ENCODE results near the gene CDK19. TPM values are rescaled to one million over a fixed set of nuclear protein-coding genes. Genes with fewer than 3 reads are reported as not detected.
A peak's percentile ranks its signal among the peaks of the same experiment; 100 is the strongest.
"Not testable (repeated sequence)": the region's sequence is repeated elsewhere in the genome, so short reads cannot be mapped to it uniquely, and the experiment has no call there.

Gene CDK19
- total RNA-seq, 2 donors from 2014 or later = 18.3 to 39.8 TPM

GRCh38 chr6:110799655-110800054, 15.6 kb downstream of the CDK19 start:
- no peak overlapping the region for H3K27ac Mint-ChIP-seq
- ATAC-seq (replicated peaks) = no peak
- H3K9me3 Mint-ChIP-seq = peaks cover 4% of the 10 kb centered on the region
- no peaks in the 10 kb centered on the region for H3K27me3 Mint-ChIP-seq
- H3K36me3 Mint-ChIP-seq (ENCODE audit: low read depth) = no peaks in the 10 kb centered on the region
- H3K4me1 Mint-ChIP-seq = peaks cover 19% of the 10 kb centered on the region
- H3K4me3 Mint-ChIP-seq = no peak overlapping the region

DNA sequence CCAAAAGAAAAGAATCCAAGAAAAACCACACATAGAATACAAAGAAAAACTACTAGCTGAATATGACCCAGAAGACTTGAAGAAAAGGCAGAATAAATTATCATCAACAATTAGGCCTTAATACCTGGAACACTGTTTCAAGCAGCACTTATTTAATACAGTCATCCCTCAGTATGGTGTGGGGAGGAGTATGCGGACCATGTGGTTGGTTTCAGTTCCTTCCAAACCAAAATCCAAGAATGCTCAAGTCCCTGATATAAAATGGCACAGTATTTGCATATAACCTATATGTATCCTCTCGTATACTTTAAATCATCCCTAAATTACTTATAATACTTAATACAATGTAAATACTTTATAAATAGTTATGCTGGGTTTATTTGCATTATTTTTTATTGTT, 16.1 kb downstream of the CDK19 start:
- Mint-ChIP-seq H3K27me3 (no peaks in the 10 kb centered on the region), H3K4me3 (no peak overlapping the region), H3K36me3 (ENCODE audit: low read depth) (no peaks in the 10 kb centered on the region), H3K9me3 (peaks cover 4% of the 10 kb centered on the region), H3K4me1 (peaks cover 19% of the 10 kb centered on the region), H3K27ac (no peak overlapping the region)
- ATAC-seq (replicated peaks) = no peak

DNA sequence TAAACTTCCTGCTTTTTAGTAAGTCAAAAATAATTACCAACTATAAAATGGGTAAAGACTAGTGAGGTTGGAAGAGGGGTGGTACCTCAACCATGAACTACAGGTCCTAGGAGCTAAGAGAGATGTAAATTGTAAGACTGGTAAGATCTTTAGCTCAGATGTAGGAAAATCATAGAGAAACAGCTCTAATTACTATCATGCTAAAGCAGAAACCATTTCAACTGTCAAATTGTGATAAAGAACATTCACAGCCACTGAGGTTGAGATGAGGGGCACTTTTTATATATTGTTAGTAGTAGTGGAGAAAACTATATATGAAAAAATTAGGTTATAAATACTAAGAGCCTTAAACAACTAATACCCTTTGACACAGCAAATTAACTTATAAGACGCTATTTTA, 20.0 kb downstream of the CDK19 start:
- Mint-ChIP-seq H3K27me3 (no peaks in the 10 kb centered on the region), H3K4me1 (peaks cover 7% of the 10 kb centered on the region), H3K9me3 (no peaks in the 10 kb centered on the region), H3K36me3 (ENCODE audit: low read depth) (peaks cover 6% of the 10 kb centered on the region), H3K4me3 (no peak overlapping the region), H3K27ac (no peak overlapping the region)
- ATAC-seq (replicated peaks) = no peak

DNA sequence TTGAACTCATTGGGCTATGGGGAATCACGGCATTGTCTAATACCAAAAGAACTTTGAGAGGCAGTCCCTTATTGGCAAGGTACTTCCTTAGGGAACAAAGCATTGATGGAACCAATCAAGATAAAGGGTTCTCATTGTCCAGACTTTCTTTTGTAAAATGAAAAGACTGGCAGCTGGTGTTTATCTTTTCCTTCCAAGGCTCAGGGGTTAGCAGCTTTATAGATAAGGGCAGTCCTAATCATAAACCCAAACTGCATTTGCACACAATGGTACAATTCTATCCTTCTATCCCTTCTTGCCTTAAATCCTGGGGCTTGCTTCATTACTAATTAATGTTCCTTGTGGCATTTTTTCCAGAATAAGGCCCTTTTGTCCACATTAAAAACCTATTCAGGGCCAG, 28.6 kb downstream of the CDK19 start:
- Mint-ChIP-seq H3K4me3 (no peak overlapping the region), H3K9me3 (peaks cover 4% of the 10 kb centered on the region), H3K27ac (no peak overlapping the region), H3K4me1 (peaks cover 26% of the 10 kb centered on the region), H3K36me3 (ENCODE audit: low read depth) (no peaks in the 10 kb centered on the region), H3K27me3 (no peaks in the 10 kb centered on the region)
- no peak for ATAC-seq (replicated peaks)

GRCh38 chr6:110786271-110786670, 29.0 kb downstream of the CDK19 start:
- peaks cover 4% of the 10 kb centered on the region for H3K9me3 Mint-ChIP-seq
- ATAC-seq (replicated peaks) = no peak
- H3K27ac Mint-ChIP-seq = no peak overlapping the region
- H3K36me3 Mint-ChIP-seq (ENCODE audit: low read depth) = no peaks in the 10 kb centered on the region
- no peaks in the 10 kb centered on the region for H3K27me3 Mint-ChIP-seq
- H3K4me3 Mint-ChIP-seq = no peak overlapping the region
- H3K4me1 Mint-ChIP-seq = peaks cover 28% of the 10 kb centered on the region

DNA sequence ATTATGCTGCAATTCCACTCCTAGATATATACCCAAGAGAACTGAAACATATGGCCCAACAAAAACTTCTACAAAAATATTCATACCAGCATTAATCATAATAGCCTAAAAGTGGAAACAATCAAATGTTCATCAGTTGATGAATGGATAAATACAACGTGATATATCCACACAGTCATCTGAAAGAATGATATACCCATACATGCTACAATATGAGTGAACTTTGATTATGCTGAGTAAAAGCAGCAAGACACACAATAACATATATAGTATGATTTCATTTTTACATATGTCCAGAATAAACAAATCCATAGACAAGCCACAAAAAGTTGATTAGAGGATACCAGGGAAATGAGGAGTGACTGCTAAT, 30.7 kb downstream of the CDK19 start:
- H3K9me3 Mint-ChIP-seq = peaks cover 4% of the 10 kb centered on the region
- H3K27ac Mint-ChIP-seq = peak overlapping the region; percentile 43
- peak; percentile 66 for ATAC-seq (replicated peaks)
- no peaks in the 10 kb centered on the region for H3K27me3 Mint-ChIP-seq
- H3K36me3 Mint-ChIP-seq (ENCODE audit: low read depth) = no peaks in the 10 kb centered on the region
- H3K4me3 Mint-ChIP-seq = peak overlapping the region; percentile 36
- H3K4me1 Mint-ChIP-seq = peaks cover 32% of the 10 kb centered on the region

DNA sequence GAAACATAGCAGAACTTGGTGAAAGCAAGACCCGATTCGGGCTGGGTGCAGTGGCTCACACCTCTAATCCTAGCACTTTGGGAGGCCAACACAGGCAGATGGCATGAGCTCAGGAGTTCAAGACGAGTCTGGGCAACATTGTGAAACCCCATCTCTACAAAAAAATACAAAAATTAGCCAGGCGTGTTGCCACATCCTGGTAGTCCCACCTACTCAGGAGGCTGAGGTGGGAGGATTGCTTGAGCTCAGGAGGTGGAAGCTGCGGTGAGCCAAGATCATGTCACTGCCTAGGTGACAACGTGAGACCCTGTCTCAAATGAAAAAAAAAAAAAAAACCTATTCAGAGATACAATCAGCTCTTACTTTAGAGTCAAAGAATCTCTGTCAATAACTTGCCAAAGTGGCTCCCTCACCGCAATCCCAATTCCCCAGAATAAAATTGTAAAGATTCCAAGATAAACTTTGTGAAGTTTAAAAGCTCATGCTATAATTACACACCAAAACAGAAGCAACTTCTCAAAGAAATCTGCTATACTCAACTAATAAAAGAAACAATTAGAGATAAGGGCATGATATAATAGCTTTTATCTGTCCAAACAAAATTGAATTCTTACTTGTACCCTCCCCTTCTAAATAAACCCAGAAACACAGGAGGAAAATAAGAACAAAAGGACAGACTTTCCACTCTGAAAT, 33.6 kb downstream of the CDK19 start:
- no peaks in the 10 kb centered on the region for H3K27me3 Mint-ChIP-seq
- no peak overlapping the region for H3K27ac Mint-ChIP-seq
- no peaks in the 10 kb centered on the region for H3K9me3 Mint-ChIP-seq
- no peaks in the 10 kb centered on the region for H3K36me3 Mint-ChIP-seq (ENCODE audit: low read depth)
- peaks cover 39% of the 10 kb centered on the region for H3K4me1 Mint-ChIP-seq
- ATAC-seq (replicated peaks) = peak; percentile 13
- H3K4me3 Mint-ChIP-seq = no peak overlapping the region

- ATAC-seq (replicated peaks) = no peak
- Mint-ChIP-seq H3K4me3 (no peak overlapping the region), H3K36me3 (ENCODE audit: low read depth) (no peaks in the 10 kb centered on the region), H3K4me1 (peaks cover 20% of the 10 kb centered on the region), H3K27me3 (no peaks in the 10 kb centered on the region), H3K27ac (no peak overlapping the region), H3K9me3 (no peaks in the 10 kb centered on the region)
Observed at GRCh38 chr6:110778333-110778732, 36.9 kb downstream of the CDK19 start.

DNA sequence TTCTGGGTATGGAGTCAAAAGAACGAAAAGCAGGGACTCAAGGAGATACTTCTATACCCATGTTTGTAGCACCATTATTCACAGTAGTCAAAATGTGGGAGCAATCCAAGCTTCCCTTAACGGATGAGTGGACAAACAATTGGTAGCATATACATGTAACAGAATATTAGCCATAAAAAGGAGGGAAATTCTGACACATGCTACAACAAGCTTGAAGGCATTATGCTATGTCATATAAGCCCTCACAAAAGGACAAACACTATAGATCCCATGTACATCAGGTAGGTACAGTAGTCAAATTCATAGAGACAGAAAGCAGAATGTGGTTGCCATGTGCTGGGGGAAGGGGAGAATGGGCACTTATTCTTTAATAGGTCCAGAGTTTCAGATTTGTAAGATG, 37.6 kb downstream of the CDK19 start:
- no peaks in the 10 kb centered on the region for H3K36me3 Mint-ChIP-seq (ENCODE audit: low read depth)
- H3K4me3 Mint-ChIP-seq = no peak overlapping the region
- H3K4me1 Mint-ChIP-seq = peaks cover 20% of the 10 kb centered on the region
- H3K9me3 Mint-ChIP-seq = no peaks in the 10 kb centered on the region
- ATAC-seq (replicated peaks) = no peak
- H3K27ac Mint-ChIP-seq = no peak overlapping the region
- H3K27me3 Mint-ChIP-seq = no peaks in the 10 kb centered on the region

DNA sequence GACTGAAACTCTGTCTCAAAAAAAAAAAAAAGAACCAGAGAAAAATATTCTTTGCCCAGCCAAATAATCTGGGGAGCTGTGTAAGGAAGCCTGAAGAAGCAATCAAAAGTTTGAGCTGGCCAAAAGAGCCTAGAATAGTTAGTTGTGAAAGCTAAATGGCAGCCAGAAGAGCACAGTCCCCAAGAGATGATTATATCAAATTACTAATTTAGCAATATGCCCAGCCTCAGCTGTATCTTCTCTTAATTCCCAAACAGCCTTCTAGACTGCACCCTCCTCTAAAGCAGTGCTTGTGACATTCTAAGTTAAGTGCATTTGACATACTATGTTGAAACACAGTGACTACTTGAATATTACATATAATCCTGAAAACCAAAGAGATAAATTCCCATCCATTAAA, 38.9 kb downstream of the CDK19 start:
- no peak for ATAC-seq (replicated peaks)
- H3K27me3 Mint-ChIP-seq = no peaks in the 10 kb centered on the region
- H3K27ac Mint-ChIP-seq = no peak overlapping the region
- no peak overlapping the region for H3K4me3 Mint-ChIP-seq
- H3K4me1 Mint-ChIP-seq = peaks cover 13% of the 10 kb centered on the region
- H3K9me3 Mint-ChIP-seq = no peaks in the 10 kb centered on the region
- H3K36me3 Mint-ChIP-seq (ENCODE audit: low read depth) = peaks cover 8% of the 10 kb centered on the region

DNA sequence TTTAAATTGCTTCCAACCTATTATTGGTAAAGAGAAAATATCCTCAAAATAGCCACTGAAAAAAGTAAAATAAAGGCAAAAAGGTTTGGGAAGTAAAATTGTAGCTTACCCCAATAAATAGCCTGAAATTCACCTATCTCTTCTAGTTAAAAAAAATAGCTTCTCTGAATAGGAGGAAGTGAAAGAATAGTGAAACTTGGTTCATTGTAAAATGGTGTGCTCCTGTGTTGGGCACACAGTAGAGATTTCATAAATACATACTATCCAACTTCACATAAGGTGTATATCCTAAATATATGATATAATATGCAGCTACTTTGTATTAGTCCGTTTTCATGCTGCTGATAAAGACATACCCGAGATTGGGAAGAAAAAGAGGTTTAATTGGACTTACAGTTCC, 45.3 kb downstream of the CDK19 start:
- H3K9me3 Mint-ChIP-seq = no peaks in the 10 kb centered on the region
- peaks cover 28% of the 10 kb centered on the region for H3K36me3 Mint-ChIP-seq (ENCODE audit: low read depth)
- ATAC-seq (replicated peaks) = no peak
- H3K27ac Mint-ChIP-seq = no peak overlapping the region
- no peak overlapping the region for H3K4me3 Mint-ChIP-seq
- no peaks in the 10 kb centered on the region for H3K4me1 Mint-ChIP-seq
- H3K27me3 Mint-ChIP-seq = no peaks in the 10 kb centered on the region

GRCh38 chr6:110768057-110768456, 47.2 kb downstream of the CDK19 start:
- H3K9me3 Mint-ChIP-seq = no peaks in the 10 kb centered on the region
- no peak for ATAC-seq (replicated peaks)
- H3K4me3 Mint-ChIP-seq = no peak overlapping the region
- H3K27ac Mint-ChIP-seq = no peak overlapping the region
- no peaks in the 10 kb centered on the region for H3K27me3 Mint-ChIP-seq
- H3K4me1 Mint-ChIP-seq = no peaks in the 10 kb centered on the region
- peaks cover 28% of the 10 kb centered on the region for H3K36me3 Mint-ChIP-seq (ENCODE audit: low read depth)

GRCh38 chr6:110761371-110761770, 53.9 kb downstream of the CDK19 start:
- Mint-ChIP-seq H3K36me3 (ENCODE audit: low read depth) (peaks cover 9% of the 10 kb centered on the region), H3K9me3 (no peaks in the 10 kb centered on the region), H3K4me3 (no peak overlapping the region), H3K4me1 (peaks cover 5% of the 10 kb centered on the region), H3K27me3 (no peaks in the 10 kb centered on the region), H3K27ac (no peak overlapping the region)
- ATAC-seq (replicated peaks) = no peak

DNA sequence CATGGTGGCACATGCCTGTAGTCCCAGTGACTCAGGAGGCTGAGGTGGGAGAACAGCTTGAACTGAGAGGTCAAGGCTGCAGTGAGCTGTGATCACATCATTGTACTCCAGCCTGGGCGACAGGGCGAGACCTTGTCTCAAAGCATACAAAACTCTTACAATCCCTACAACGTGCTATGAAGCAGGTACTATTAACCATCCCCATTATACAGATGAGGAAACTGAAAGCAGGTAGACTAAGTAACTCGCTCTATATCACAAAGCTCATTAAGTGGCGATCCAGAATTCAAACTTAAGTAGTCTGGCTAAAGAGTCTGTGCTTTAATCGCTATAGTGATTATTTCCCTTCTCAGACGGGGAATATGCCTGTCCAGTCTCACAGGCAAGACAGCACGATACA, 54.7 kb downstream of the CDK19 start:
- Mint-ChIP-seq H3K4me3 (no peak overlapping the region), H3K9me3 (no peaks in the 10 kb centered on the region), H3K27me3 (no peaks in the 10 kb centered on the region), H3K36me3 (ENCODE audit: low read depth) (peaks cover 2% of the 10 kb centered on the region), H3K27ac (no peak overlapping the region), H3K4me1 (peaks cover 5% of the 10 kb centered on the region)
- no peak for ATAC-seq (replicated peaks)

DNA sequence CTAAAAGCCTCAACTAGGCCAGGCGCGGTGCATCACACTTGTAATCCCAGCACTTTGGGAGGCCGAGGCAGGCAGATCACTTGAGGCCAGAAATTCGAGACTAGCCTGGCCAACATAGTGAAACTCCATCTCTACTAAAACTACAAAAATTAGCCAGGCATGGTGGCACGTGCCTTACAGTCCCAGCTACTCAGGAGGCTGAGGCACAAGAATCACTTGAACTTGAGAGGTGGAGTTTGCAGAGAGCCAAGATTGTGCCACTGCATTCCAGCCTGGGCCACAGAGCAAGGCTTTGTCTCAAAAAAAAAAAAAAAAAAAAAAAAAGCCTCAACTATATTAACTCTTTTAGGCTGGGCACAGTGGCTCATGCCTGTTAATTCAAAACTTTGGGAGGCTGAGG, 55.2 kb downstream of the CDK19 start:
- H3K27me3 Mint-ChIP-seq; H3K4me1 Mint-ChIP-seq; H3K27ac Mint-ChIP-seq; H3K4me3 Mint-ChIP-seq; H3K9me3 Mint-ChIP-seq; H3K36me3 Mint-ChIP-seq (ENCODE audit: low read depth); ATAC-seq (replicated peaks): not testable (repeated sequence)

GRCh38 chr6:110757926-110758325, 57.3 kb downstream of the CDK19 start:
- Mint-ChIP-seq H3K4me3 (no peak overlapping the region), H3K27ac (no peak overlapping the region), H3K4me1 (peaks cover 5% of the 10 kb centered on the region), H3K9me3 (no peaks in the 10 kb centered on the region), H3K27me3 (no peaks in the 10 kb centered on the region), H3K36me3 (ENCODE audit: low read depth) (no peaks in the 10 kb centered on the region)
- no peak for ATAC-seq (replicated peaks)

Data from activated T-helper 17 cell treated with anti-CD3 and anti-CD28 coated beads, Interleukin-2, amount 50 U/mL, for 72 hours (primary cell).